Subcutaneous abdominal adipose tissue (tissue), 5 donors: ENCODE data around the gene CD302.
"Not testable (repeated sequence)": the region's sequence is repeated elsewhere in the genome, so short reads cannot be mapped to it uniquely, and the experiment has no call there.

Experiments used
- H3K27ac ChIP-seq: one replicate; pipeline ENCODE4 v1.7.0; 2013; ENCODE audit warnings: low read depth, mild to moderate bottlenecking, inconsistent platforms, low read length, moderate library complexity
- H3K27me3 ChIP-seq, 5 donors: one replicate each; pipeline ENCODE4 v1.7.0; 2013; ENCODE audit warnings: low read length in 5 of 5, inconsistent platforms in 1 of 5; ENCODE audit not compliant: control insufficient read depth in 5 of 5, insufficient read depth in 4 of 5
- H3K36me3 ChIP-seq, 5 donors: one replicate each; pipeline ENCODE4 v1.7.0; 2013; ENCODE audit warnings: low read length in 5 of 5; ENCODE audit not compliant: control insufficient read depth in 5 of 5, insufficient read depth in 5 of 5
- H3K4me1 ChIP-seq, 5 donors: one replicate each; pipeline ENCODE4 v1.7.0; 2013; ENCODE audit warnings: low read length in 5 of 5, mild to moderate bottlenecking in 3 of 5, moderate library complexity in 1 of 5; ENCODE audit not compliant: control insufficient read depth in 5 of 5, insufficient read depth in 5 of 5
- H3K4me3 ChIP-seq, 5 donors: one replicate each; pipeline ENCODE4 v1.7.0; 2013; ENCODE audit warnings: low read length in 5 of 5, low read depth in 1 of 5
- H3K9ac ChIP-seq, 5 donors: one replicate each; pipeline ENCODE4 v1.7.0; 2013; ENCODE audit warnings: low read length in 5 of 5, mild to moderate bottlenecking in 4 of 5, moderate library complexity in 3 of 5
- H3K9me3 ChIP-seq, 5 donors: one replicate each; pipeline ENCODE4 v1.7.0; 2013; ENCODE audit warnings: low read length in 5 of 5; ENCODE audit not compliant: control insufficient read depth in 5 of 5
- donor health status: healthy.
- donor health status: healthy.
- donor health status: healthy.
- donor health status: healthy.
- donor health status: healthy.

CD302 gene

DNA sequence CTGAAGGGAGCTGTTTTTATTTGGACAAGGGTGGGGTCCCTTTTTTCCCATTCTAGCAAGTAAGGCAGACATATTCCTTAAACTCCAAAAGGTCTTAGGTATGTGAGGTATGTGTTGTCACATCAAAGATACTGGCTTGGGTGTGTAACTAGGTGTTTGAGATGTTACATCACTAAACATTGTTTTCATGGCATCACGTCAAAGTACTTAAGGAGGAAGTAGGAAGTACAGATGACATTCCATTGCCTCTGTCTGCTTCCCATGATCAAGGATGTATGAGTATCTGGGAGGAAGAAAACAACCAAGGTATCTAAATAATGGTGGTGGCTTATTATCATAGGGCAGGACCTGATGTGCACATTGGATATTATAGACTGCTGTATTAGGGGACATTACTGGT, 39.3 kb downstream of the CD302 start:
- Histone ChIP-seq H3K4me3 (no peak overlapping the region), H3K27ac (peak overlapping the region; percentile 32), H3K9me3 (peaks cover 0 to 2% (median 0%) of the 10 kb centered on the region in 5 donors), H3K9ac (no peak overlapping the region), H3K36me3 (peaks cover 12 to 44% (median 35%) of the 10 kb centered on the region in 5 donors), H3K4me1 (peaks cover 0 to 38% (median 22%) of the 10 kb centered on the region in 5 donors), H3K27me3 (no peaks in the 10 kb centered on the region)

DNA sequence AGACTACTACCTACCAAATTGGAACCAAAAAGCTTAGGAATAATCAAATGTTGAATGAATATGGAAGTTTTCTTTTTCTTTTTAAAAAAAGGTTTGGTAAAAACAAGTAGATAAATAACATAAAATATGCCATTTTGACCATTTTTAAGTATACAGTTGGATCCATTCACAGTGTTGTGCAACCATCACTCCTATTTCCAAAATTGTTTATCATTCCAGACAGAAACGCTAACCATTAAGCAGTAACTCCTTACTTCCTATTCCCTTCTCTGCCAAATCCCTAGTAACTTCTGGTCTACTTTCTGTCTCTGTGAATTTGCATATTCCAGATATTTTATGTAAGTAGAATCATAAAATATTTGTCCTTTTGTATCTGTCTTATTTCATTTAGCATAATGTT, 39.8 kb downstream of the CD302 start:
- H3K27me3 ChIP-seq, result no peaks in the 10 kb centered on the region
- H3K4me1 ChIP-seq, result peaks cover 0 to 38% (median 22%) of the 10 kb centered on the region in 5 donors
- peaks cover 12 to 41% (median 37%) of the 10 kb centered on the region in 5 donors for H3K36me3 ChIP-seq
- H3K4me3 ChIP-seq, result no peak overlapping the region
- H3K9ac ChIP-seq, result no peak overlapping the region
- peaks cover 0 to 2% (median 0%) of the 10 kb centered on the region in 5 donors for H3K9me3 ChIP-seq
- peak overlapping the region; percentile 32 for H3K27ac ChIP-seq

DNA sequence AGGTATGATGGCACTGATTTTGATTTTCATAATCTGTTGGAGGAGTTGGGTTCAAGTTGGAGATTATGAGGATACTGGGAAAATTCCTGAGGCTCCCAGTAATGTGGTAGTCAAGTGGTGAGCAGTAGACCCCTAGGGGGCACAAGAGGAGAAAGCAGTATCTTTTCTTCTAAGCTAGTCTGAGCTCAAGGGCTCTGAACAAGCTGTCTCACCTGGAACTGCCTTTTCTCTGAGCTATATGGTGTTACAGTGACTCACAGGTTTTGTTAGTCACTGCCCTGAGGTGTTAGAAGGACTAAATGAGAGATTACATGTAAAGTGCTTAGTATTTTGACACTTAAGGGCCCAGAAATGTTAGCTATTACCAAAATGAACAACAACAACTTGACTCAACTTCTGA, 42.2 kb downstream of the CD302 start:
- Histone ChIP-seq H3K4me1 (peaks cover 0 to 28% (median 22%) of the 10 kb centered on the region in 5 donors), H3K9ac (no peak overlapping the region), H3K36me3 (peaks cover 15 to 51% (median 50%) of the 10 kb centered on the region in 5 donors), H3K27me3 (no peaks in the 10 kb centered on the region), H3K9me3 (peaks cover 0 to 2% (median 0%) of the 10 kb centered on the region in 5 donors), H3K4me3 (no peak overlapping the region), H3K27ac (no peak overlapping the region)

DNA sequence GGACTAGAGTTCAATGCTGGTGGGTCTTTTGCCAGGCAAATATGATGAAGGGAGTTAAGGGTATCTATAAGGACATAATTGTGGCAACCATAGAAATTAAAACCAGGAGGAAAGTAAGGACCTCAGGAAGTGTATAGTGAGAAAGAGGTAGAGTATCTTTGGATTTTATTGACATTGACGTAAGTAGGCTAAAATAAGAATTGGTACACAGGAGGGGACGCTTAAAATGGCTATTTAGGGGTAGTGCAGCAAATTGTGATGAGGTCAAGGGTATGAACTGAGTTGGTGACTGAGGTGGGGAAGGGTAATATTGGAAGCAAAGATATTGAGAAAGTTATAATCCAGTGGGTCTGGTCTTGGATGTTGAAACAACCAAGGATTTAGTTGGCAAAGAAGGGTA, 43.0 kb downstream of the CD302 start:
- Histone ChIP-seq H3K4me1 (peaks cover 0 to 22% (median 16%) of the 10 kb centered on the region in 5 donors), H3K4me3 (no peak overlapping the region), H3K9ac (no peak overlapping the region), H3K9me3 (peaks cover 0 to 2% (median 0%) of the 10 kb centered on the region in 5 donors), H3K27ac (peak overlapping the region; percentile 6), H3K36me3 (peaks cover 13 to 48% (median 46%) of the 10 kb centered on the region in 5 donors), H3K27me3 (no peaks in the 10 kb centered on the region)

DNA sequence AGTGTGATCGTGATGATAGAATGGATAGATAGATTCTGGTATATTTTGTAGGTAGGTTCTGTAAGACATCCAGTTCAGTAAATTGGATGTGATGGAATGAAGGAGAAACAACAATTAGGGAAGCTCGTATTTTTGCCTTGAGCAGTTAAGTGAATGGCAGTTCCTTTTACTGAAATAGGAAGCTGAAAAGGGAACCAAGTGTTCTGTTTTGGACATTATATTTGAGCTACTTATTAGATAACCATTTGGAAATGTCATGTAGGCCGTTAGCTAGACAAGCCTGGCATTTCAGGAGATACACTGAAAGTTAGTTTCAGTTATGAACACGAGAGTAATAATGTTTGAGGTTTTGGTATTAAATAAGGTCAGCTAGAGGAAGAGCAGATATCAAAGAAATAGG, 44.2 kb downstream of the CD302 start:
- Histone ChIP-seq H3K36me3 (peaks cover 10 to 53% (median 40%) of the 10 kb centered on the region in 5 donors), H3K27ac (no peak overlapping the region)

GRCh38 chr2:159750873-159751272, 47.1 kb downstream of the CD302 start:
- peaks cover 0 to 9% (median 2%) of the 10 kb centered on the region in 5 donors for H3K4me1 ChIP-seq
- H3K36me3 ChIP-seq, result peaks cover 27 to 61% (median 59%) of the 10 kb centered on the region in 5 donors
- H3K9ac ChIP-seq, result no peak overlapping the region
- H3K27me3 ChIP-seq, result no peaks in the 10 kb centered on the region
- H3K27ac ChIP-seq, result no peak overlapping the region
- no peak overlapping the region for H3K4me3 ChIP-seq
- H3K9me3 ChIP-seq, result no peaks in the 10 kb centered on the region

More for the DNA sequence above, 44.2 kb downstream of the CD302 start:
- Histone ChIP-seq H3K4me3 (no peak overlapping the region), H3K9ac (no peak overlapping the region), H3K27me3 (no peaks in the 10 kb centered on the region), H3K4me1 (peaks cover 0 to 19% (median 12%) of the 10 kb centered on the region in 5 donors), H3K9me3 (peaks cover 0 to 2% (median 0%) of the 10 kb centered on the region in 5 donors)

DNA sequence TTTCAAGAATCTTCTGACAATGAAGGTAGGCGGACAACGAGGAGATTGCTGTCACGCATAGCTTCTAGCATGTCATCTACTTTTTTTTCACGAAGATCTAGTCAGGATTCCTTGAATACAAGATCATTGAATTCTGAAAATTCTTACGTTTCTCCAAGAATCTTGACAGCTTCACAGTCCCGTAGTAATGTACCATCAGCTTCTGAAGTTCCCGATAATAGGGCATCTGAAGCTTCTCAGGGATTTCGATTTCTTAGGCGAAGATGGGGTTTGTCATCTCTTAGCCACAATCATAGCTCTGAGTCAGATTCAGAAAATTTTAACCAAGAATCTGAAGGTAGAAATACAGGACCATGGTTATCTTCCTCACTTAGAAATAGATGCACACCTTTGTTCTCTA, 49.9 kb downstream of the CD302 start:
- no peak overlapping the region for H3K9ac ChIP-seq
- H3K27ac ChIP-seq, result no peak overlapping the region
- H3K9me3 ChIP-seq, result no peaks in the 10 kb centered on the region
- no peak overlapping the region for H3K4me3 ChIP-seq
- H3K4me1 ChIP-seq, result peaks cover 0 to 3% (median 0%) of the 10 kb centered on the region in 5 donors
- H3K36me3 ChIP-seq, result peaks cover 32 to 63% (median 55%) of the 10 kb centered on the region in 5 donors
- no peaks in the 10 kb centered on the region for H3K27me3 ChIP-seq

DNA sequence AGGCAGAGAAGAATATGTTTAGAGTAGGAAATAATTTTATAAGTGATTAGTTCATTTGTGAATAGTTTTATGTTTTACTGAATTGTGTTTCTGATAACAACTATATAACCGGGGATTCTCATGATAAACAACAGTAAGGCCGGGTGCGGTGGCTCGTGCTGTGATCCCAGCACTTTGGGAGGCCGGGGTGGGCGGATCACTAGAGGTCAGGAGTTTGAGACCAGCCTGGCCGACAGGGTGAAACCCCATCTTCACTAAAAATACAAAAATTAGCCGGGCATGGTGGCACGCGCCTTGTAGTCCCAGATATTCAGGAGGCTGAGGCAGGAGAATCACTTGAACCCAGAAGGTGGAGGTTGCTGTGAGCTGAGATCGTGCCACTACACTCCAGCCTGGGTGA, 52.8 kb downstream of the CD302 start:
- not testable (repeated sequence) for H3K4me3 ChIP-seq, H3K27me3 ChIP-seq, H3K9me3 ChIP-seq, H3K4me1 ChIP-seq, H3K27ac ChIP-seq, H3K9ac ChIP-seq
- peaks cover 27 to 48% (median 39%) of the 10 kb centered on the region in 5 donors for H3K36me3 ChIP-seq

DNA sequence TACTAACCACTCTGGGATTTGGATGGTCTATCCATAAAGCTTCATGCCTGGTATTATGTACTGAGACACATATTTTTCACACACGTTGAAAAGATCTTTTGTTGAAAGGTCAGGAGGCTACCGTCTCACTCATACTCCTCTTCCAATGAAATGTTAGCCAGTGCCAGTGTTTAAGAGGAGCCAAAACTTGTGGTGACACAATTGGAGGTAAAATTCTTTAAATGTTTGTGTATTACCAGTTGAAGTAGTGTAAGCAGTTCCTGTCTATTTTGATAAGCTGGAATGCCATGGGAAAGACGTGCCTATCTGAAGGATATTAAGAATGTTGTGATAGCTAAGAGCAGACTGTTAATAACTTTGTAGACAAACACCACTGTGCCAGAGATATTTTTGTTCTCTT, 53.6 kb downstream of the CD302 start:
- no peak overlapping the region for H3K9ac ChIP-seq
- H3K27ac ChIP-seq, result no peak overlapping the region
- no peak overlapping the region for H3K4me3 ChIP-seq
- no peaks in the 10 kb centered on the region for H3K9me3 ChIP-seq
- H3K4me1 ChIP-seq, result peaks cover 0 to 3% (median 0%) of the 10 kb centered on the region in 5 donors
- H3K36me3 ChIP-seq, result peaks cover 25 to 45% (median 38%) of the 10 kb centered on the region in 5 donors
- no peaks in the 10 kb centered on the region for H3K27me3 ChIP-seq

DNA sequence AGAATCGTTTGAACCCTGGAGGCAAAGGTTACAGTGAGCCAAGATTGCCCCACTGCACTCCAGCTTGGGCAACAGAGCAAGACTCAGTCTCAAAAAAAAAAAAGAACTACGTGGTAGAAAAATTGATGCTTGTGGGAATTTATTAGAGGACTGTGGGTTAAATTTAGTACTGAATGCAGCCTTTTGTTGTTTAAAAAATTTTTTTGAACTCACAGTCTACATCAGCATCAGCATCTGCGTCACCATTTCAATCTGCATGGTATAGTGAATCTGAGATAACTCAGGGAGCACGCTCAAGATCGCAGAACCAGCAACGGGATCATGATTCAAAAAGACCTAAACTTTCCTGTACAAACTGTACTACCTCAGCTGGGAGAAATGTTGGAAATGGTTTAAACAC, 55.2 kb downstream of the CD302 start:
- no peaks in the 10 kb centered on the region for H3K27me3 ChIP-seq
- H3K9me3 ChIP-seq, result no peaks in the 10 kb centered on the region
- peaks cover 29 to 49% (median 34%) of the 10 kb centered on the region in 5 donors for H3K36me3 ChIP-seq
- no peak overlapping the region for H3K27ac ChIP-seq
- H3K4me3 ChIP-seq, result no peak overlapping the region
- no peak overlapping the region for H3K9ac ChIP-seq
- H3K4me1 ChIP-seq, result peaks cover 0 to 3% (median 0%) of the 10 kb centered on the region in 5 donors
